K562 (cell line): ENCODE results near the gene BOLA1. TPM values are rescaled to one million over a fixed set of nuclear protein-coding genes. Genes with fewer than 3 reads are reported as not detected.

ENCODE experiments used
- CLOCK ChIP-seq: fragments of 250-450 bp; sonication (Bioruptor Pico); IDR thresholded peaks from 2 replicates; pipeline ENCODE4 v1.4.0; 2020; ENCODE audit warnings: mild to moderate bottlenecking, moderate library complexity, borderline replicate concordance
- FOXM1 ChIP-seq, 2 experiments: fragments of 450-650 bp in 1 of 2; sonication (generic) in 1 of 2; formaldehyde crosslinking in 1 of 2; IDR thresholded peaks; 2 replicates each; pipeline versions ENCODE4 v1.6.1 to v1.9.0; 2017 to 2022; ENCODE audit warnings: low read depth in 2 of 2, mild to moderate bottlenecking in 2 of 2, missing genetic modification reagents in 1 of 2, moderate library complexity in 1 of 2
- HDGF ChIP-seq: fragments of 450-650 bp; IDR thresholded peaks from 2 replicates; pipeline ENCODE4 v1.6.1; 2016
- IRF1 ChIP-seq: sonication (generic); formaldehyde crosslinking; IDR thresholded peaks from 2 replicates; pipeline ENCODE4 v1.8.0; 2022; ENCODE audit warnings: missing genetic modification reagents, mild to moderate bottlenecking, borderline replicate concordance
- SMARCA4 ChIP-seq: fragments of 450-650 bp; IDR thresholded peaks from 2 replicates; pipeline ENCODE4 v1.6.1; 2016
- SMARCE1 ChIP-seq: fragments of 450-650 bp; IDR thresholded peaks from 2 replicates; pipeline ENCODE4 v1.7.1; 2016; ENCODE audit warnings: mild to moderate bottlenecking
- TCF7L2 ChIP-seq: fragments of 150-350 bp; IDR thresholded peaks from 2 replicates; pipeline ENCODE4 v1.6.1; 2016; ENCODE audit warnings: low read depth, mild to moderate bottlenecking, low read length, moderate library complexity
- TEAD1 ChIP-seq, 2 experiments: fragments of 450-650 bp in 1 of 2; sonication (generic) in 1 of 2; formaldehyde crosslinking; IDR thresholded peaks; 2 replicates each; pipeline versions ENCODE4 v1.4.0 to v1.8.0; 2020 to 2022; ENCODE audit warnings: mild to moderate bottlenecking in 2 of 2, missing genetic modification reagents in 1 of 2
- TRIM24 ChIP-seq, 2 experiments: fragments of 450-650 bp; IDR thresholded peaks; 2 replicates each; pipeline ENCODE4 v1.6.1; 2016
- YY1 ChIP-seq, 3 experiments: IDR thresholded peaks; 2 replicates each; pipeline ENCODE4 v1.6.1; 2011; ENCODE audit warnings: low read length in 2 of 3, mild to moderate bottlenecking in 2 of 3, moderate library complexity in 2 of 3, borderline replicate concordance in 1 of 3, control low read depth in 1 of 3, low read depth in 1 of 3; ENCODE audit not compliant: insufficient read depth in 3 of 3, insufficient replicate concordance in 2 of 3, control insufficient read depth in 1 of 3, insufficient read length in 1 of 3; ENCODE audit errors: extremely low read depth in 1 of 3
- ZNF277 ChIP-seq: fragments of 250-450 bp; sonication (Bioruptor Pico); IDR thresholded peaks from 2 replicates; pipeline ENCODE4 v1.8.0; 2022; ENCODE audit warnings: inconsistent platforms, mild to moderate bottlenecking, moderate library complexity, borderline replicate concordance
- ZNF318 ChIP-seq, 2 experiments: fragments of 450-650 bp; IDR thresholded peaks; 2 replicates each; pipeline ENCODE4 v1.6.1; 2016; ENCODE audit warnings: mild to moderate bottlenecking in 2 of 2, borderline replicate concordance in 1 of 2, low read depth in 1 of 2, moderate library complexity in 1 of 2
- polyA plus RNA-seq, 8 experiments: library from polyadenylated mRNA; depleted of rRNA in 4 of 8; stranded (reverse) in 5 of 8; unstranded in 3 of 8; fragments of >200 nt; fragmentation: Nextera tagmentation in 2 of 8; fragmentation: Illumina TruSeq in 1 of 8; extraction: Ambion mirVana in 2 of 8; extraction: Trizol in 1 of 8; gene quantifications; 2 replicates each; pipeline versions ENCODE4 v1.2.1 to v1.2.3, GENCODE V29; 2011 to 2014; ENCODE audit warnings: inconsistent platforms in 1 of 8, missing spikeins in 1 of 8
- total RNA-seq, 7 experiments: library from RNA; depleted of rRNA in 6 of 7; stranded (reverse); fragments of >200 nt in 6 of 7; fragmentation: Illumina TruSeq in 2 of 7; extraction: Trizol in 2 of 7; gene quantifications; 2 replicates each; pipeline versions ENCODE4 v1.2.1 to v1.2.3, GENCODE V29; 2011 to 2021; ENCODE audit warnings: low replicate concordance in 1 of 7

BOLA1 gene
- total and polyA plus RNA-seq, 9 of the 15 experiments (the other 6 are each of a cell fraction or from before 2014, with no cell fraction given), result 0.18 to 1.2 (median 0.40) TPM; not detected in 2

- TF ChIP-seq ZNF318 (IDR thresholded peaks at IDR 0.05; ENCODE audit: borderline replicate concordance in 1 of 2, low read depth in 1 of 2) (no peak), YY1 (IDR thresholded peaks at IDR 0.05; ENCODE audit: borderline replicate concordance in 1 of 3, control insufficient read depth in 1 of 3, extremely low read depth in 1 of 3, insufficient read depth in 3 of 3, insufficient read length in 1 of 3, insufficient replicate concordance in 2 of 3, low read depth in 1 of 3, low read length in 2 of 3) (no peak), ZNF277 (CRISPR knock-in tag) (no peak), FOXM1 (IDR thresholded peaks at IDR 0.05; ENCODE audit: low read depth) (no peak), FOXM1 (CRISPR knock-in tag; IDR thresholded peaks at IDR 0.05; ENCODE audit: low read depth) (no peak), SMARCE1 (peak; percentile 92), TRIM24 (IDR thresholded peaks at IDR 0.05) (peak in 1 of 2 experiments; percentile 62; a peak in 1 of 4 replicates), TCF7L2 (no peak), CLOCK (CRISPR knock-in tag) (no peak), SMARCA4 (peak; percentile 91), HDGF (no peak), TEAD1 (CRISPR knock-in tag; IDR thresholded peaks at IDR 0.05) (peak in 1 of 2 experiments; percentile 82; a peak in 2 of 4 replicates), IRF1 (no peak)
These were observed 7.3 kb downstream of the BOLA1 start (continued) for GRCh38 chr1:149906570-149907075.
